ENCODE measurements around the gene OTOG.

Gene OTOG

DNA sequence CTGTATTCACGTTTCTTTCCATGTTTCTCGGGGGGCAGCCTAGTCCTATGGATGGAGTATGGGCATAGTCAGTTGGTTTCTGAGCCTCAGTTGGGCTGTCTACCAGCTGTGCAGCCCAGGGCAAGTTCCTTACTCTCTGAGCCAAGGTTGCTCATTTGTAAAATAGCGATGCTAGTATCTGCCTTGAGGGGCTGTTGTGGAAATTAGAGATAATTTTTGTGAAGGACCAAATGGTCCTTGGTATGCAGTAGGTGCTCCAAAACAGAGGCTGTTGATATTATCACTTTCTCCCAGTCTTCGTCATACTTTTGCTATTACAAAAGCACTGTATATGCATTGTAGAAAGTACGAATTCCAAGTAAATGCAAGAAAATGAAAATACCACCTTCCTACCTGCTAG, 89.7 kb downstream of the OTOG start:
- Histone ChIP-seq H3K4me3 (ENCODE audit: low read depth, low read length) (no peak overlapping the region), H3K4me1 (no peaks in the 10 kb centered on the region), H3K36me3 (no peaks in the 10 kb centered on the region), H3K27me3 (no peaks in the 10 kb centered on the region), H3K9me3 (no peaks in the 10 kb centered on the region)
- DNase-seq: no peak
- TF ChIP-seq, protein P1, sequence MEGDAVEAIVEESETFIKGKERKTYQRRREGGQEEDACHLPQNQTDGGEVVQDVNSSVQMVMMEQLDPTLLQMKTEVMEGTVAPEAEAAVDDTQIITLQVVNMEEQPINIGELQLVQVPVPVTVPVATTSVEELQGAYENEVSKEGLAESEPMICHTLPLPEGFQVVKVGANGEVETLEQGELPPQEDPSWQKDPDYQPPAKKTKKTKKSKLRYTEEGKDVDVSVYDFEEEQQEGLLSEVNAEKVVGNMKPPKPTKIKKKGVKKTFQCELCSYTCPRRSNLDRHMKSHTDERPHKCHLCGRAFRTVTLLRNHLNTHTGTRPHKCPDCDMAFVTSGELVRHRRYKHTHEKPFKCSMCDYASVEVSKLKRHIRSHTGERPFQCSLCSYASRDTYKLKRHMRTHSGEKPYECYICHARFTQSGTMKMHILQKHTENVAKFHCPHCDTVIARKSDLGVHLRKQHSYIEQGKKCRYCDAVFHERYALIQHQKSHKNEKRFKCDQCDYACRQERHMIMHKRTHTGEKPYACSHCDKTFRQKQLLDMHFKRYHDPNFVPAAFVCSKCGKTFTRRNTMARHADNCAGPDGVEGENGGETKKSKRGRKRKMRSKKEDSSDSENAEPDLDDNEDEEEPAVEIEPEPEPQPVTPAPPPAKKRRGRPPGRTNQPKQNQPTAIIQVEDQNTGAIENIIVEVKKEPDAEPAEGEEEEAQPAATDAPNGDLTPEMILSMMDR (IDR thresholded peaks at IDR 0.05; ENCODE audit: low read depth, low read length): no peak

DNA sequence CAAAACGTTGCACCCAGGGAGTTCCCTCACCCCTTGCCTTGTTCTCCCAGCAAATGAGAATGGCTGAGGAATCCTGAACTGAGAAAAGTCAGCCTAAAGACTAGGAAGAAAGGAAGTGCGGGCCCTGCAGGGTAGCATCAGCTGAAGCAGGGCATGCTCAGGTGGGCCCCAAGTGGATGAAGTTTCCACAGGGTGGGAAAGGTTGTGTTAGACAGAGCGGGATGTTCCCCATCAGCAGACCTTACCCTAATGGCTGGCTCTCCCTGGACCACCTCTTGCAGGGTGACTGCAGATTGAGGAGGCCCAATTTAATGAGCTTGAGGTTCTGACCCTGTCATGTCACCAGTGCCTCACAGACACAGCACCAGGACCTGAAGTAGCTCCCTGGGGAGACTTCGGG, 90.8 kb downstream of the OTOG start:
- no peaks in the 10 kb centered on the region for H3K9me3 ChIP-seq
- TF ChIP-seq, protein P1 (IDR thresholded peaks at IDR 0.05; ENCODE audit: low read depth, low read length): no peak
- no peaks in the 10 kb centered on the region for H3K4me1 ChIP-seq
- no peak overlapping the region for H3K4me3 ChIP-seq (ENCODE audit: low read depth, low read length)
- H3K36me3 ChIP-seq: no peaks in the 10 kb centered on the region
- DNase-seq: no peak
- H3K27me3 ChIP-seq: no peaks in the 10 kb centered on the region

DNA sequence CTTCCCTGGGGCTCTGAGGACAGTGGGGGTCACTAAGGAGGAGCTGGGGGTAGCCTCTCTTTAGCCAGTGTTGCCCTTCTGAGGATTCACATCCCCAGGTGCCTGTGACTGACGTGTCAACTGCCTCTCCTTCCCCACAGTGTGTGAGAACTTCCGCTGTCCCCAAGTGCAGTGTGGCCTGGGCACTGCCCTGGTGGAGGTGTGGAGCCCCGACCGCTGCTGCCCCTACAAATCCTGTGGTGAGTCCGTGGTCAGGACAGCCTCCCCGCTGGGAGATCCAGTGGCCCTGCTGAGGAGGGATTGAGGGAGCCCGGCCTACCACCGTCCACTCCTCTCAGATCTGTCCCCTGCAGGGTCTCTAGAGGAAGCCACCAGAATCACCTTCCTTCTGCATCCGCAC, 91.3 kb downstream of the OTOG start:
- no peak overlapping the region for H3K4me3 ChIP-seq (ENCODE audit: low read depth, low read length)
- H3K9me3 ChIP-seq: no peaks in the 10 kb centered on the region
- DNase-seq: no peak
- TF ChIP-seq, protein P1 (IDR thresholded peaks at IDR 0.05; ENCODE audit: low read depth, low read length): no peak
- no peaks in the 10 kb centered on the region for H3K4me1 ChIP-seq
- no peaks in the 10 kb centered on the region for H3K36me3 ChIP-seq
- no peaks in the 10 kb centered on the region for H3K27me3 ChIP-seq

DNA sequence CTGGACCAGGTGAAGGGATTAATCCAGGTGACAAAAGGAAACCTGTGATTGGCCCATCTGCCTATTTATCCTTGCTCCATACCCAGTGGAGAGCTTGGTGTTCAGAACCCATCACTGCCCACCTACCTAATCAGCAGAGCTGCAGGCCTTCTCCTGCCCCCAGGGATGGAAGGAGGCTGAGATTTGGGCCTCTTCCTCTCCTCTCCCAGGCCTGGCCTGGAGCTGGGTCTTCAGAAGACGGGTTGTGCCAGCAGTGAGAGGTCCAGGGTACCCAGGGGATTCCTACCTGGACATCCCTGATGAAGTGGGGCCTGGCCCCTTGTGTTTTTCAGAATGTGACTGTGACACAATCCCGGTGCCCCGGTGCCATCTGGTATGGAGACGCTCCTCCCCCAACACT, 92.0 kb downstream of the OTOG start:
- Histone ChIP-seq H3K4me1 (no peaks in the 10 kb centered on the region), H3K4me3 (ENCODE audit: low read depth, low read length) (no peak overlapping the region), H3K36me3 (no peaks in the 10 kb centered on the region), H3K9me3 (no peaks in the 10 kb centered on the region), H3K27me3 (no peaks in the 10 kb centered on the region)
- DNase-seq: no peak
- TF ChIP-seq, protein P1 (IDR thresholded peaks at IDR 0.05; ENCODE audit: low read depth, low read length): no peak

DNA sequence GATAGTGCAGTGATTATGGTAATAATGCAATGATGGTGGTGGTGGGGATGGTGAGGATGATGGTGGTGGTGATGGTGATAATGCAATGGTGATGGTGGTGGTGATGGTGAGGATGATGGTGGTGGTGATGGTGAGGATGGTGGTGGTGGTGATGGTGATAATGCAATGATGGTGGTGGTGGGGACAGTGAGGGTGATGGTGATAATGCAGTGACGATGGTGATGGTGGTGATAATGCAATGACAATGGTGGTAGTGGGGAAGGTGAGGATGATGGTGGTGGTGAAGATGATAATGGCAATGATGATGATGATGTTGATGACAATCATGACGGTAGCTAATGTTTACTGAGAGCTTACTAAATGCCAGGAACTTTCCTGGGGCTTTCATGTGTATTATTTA, 92.7 kb downstream of the OTOG start:
- no peak for DNase-seq
- Histone ChIP-seq H3K4me3 (ENCODE audit: low read depth, low read length) (no peak overlapping the region), H3K9me3 (no peaks in the 10 kb centered on the region), H3K27me3 (no peaks in the 10 kb centered on the region), H3K36me3 (no peaks in the 10 kb centered on the region), H3K4me1 (no peaks in the 10 kb centered on the region)
- TF ChIP-seq, protein P1 (IDR thresholded peaks at IDR 0.05; ENCODE audit: low read depth, low read length): no peak

DNA sequence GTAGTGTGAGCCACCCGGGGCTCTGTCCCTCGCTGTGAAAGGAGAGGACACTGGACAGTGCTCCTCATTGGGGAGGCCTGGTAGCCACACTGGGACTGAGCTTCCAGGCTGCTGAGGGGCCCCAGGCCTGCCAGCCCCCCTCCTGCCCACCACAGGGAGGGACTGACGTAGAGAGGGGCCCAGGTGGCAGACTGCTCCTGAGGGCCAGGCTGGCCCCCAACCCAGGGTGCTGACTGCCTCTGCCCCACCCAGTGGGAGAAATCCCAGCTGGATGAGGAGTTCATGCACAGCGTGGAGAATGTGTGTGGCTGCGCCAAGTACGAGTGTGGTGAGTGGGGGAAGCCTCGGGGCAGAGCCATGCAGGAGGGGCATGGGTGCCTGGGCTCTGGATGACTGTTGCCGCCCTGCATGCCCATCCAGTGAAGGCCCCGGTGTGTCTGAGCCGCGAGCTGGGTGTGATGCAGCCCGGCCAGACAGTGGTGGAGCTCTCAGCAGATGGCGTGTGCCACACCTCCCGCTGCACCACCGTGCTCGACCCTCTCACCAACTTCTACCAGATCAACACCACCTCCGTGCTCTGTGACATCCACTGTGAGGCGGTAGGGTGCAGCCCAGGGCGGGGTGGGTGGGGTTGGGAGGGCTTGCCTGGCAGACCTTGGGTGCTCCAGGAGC, 93.6 kb downstream of the OTOG start:
- no peaks in the 10 kb centered on the region for H3K27me3 ChIP-seq
- no peak overlapping the region for H3K4me3 ChIP-seq (ENCODE audit: low read depth, low read length)
- DNase-seq: no peak
- H3K4me1 ChIP-seq: no peaks in the 10 kb centered on the region
- no peaks in the 10 kb centered on the region for H3K36me3 ChIP-seq
- TF ChIP-seq, protein P1 (IDR thresholded peaks at IDR 0.05; ENCODE audit: low read depth, low read length): no peak
- no peaks in the 10 kb centered on the region for H3K9me3 ChIP-seq

All from BE2C (cell line).